SK-N-SH (cell line): ENCODE measurements around the gene PRKAR1A. TPM values are rescaled to one million over a fixed set of nuclear protein-coding genes. Genes with fewer than 3 reads are reported as not detected.

Source experiments
- CTCF ChIA-PET: fragments of 300-600, 350-600 bp; formaldehyde crosslinking; extraction: SDS; loops from one replicate; lab custom pipeline; 2021; lab: Yijun Ruan, JAX
- POLR2A ChIA-PET: fragments of 350-600 bp; sonication (Branson Sonifier 250); formaldehyde crosslinking; extraction: SDS; loops from one replicate; lab custom pipeline; 2020; ENCODE audit warnings: antibody characterized with exemption, inconsistent platforms; lab: Yijun Ruan, JAX
- DNase-seq: peaks from one replicate; pipeline ENCODE4 v3.0.0; 2012
- H2AFZ ChIP-seq: fragments of 200-600 bp; sonication (generic); 2 replicates; pipeline ENCODE4 v1.8.1; 2016; ENCODE audit warnings: antibody characterized with exemption, mild to moderate bottlenecking, low read depth
- H3F3A ChIP-seq: fragments of 200-600 bp; sonication (generic); replicated peaks from 2 replicates; pipeline ENCODE3; 2016; ENCODE audit warnings: antibody characterized with exemption, mild to moderate bottlenecking; ENCODE audit not compliant: insufficient read depth
- H3K27ac ChIP-seq, 2 experiments: fragments of 200-500 bp in 1 of 2; fragments of 200-600 bp in 1 of 2; sonication (Bioruptor generic) in 1 of 2; sonication (generic), shearing (Covaris generic) in 1 of 2; 2 replicates each; pipeline versions ENCODE4 v1.5.1 to v1.6.1; 2014 to 2016; ENCODE audit warnings: low read depth in 2 of 2, inconsistent platforms in 1 of 2, low read length in 1 of 2, mild to moderate bottlenecking in 1 of 2, mixed read lengths in 1 of 2
- H3K27me3 ChIP-seq: fragments of 200-600 bp; sonication (generic), shearing (Covaris generic); 2 replicates; pipeline ENCODE4 v1.6.1; 2016; ENCODE audit warnings: mixed run types; ENCODE audit not compliant: insufficient read depth
- H3K36me3 ChIP-seq, 2 experiments: fragments of 200-500 bp in 1 of 2; fragments of 200-600 bp in 1 of 2; sonication (Bioruptor generic) in 1 of 2; sonication (generic) in 1 of 2; replicated peaks in 1 of 2; 2 replicates each; pipeline versions ENCODE3 to v1.5.1; 2014 to 2016; ENCODE audit warnings: low read length in 1 of 2, mild to moderate bottlenecking in 1 of 2; ENCODE audit not compliant: insufficient read depth in 2 of 2, control insufficient read depth in 1 of 2
- H3K4me1 ChIP-seq, 2 experiments: fragments of 200-500 bp in 1 of 2; fragments of 200-600 bp in 1 of 2; sonication (Bioruptor generic) in 1 of 2; sonication (generic), shearing (Covaris generic) in 1 of 2; 2 replicates each; pipeline versions ENCODE4 v1.5.1 to v1.6.1; 2014 to 2016; ENCODE audit warnings: low read depth in 1 of 2, low read length in 1 of 2, mixed run types in 1 of 2; ENCODE audit not compliant: insufficient read depth in 2 of 2, control insufficient read depth in 1 of 2
- H3K4me2 ChIP-seq: fragments of 200-600 bp; sonication (generic), shearing (Covaris generic); 2 replicates; pipeline ENCODE4 v1.6.1; 2017; ENCODE audit warnings: mixed run types
- H3K4me3 ChIP-seq, 2 experiments: fragments of 200-500 bp in 1 of 2; fragments of 200-600 bp in 1 of 2; sonication (Bioruptor generic) in 1 of 2; sonication (generic), shearing (Covaris generic) in 1 of 2; 2 replicates each; pipeline versions ENCODE4 v1.5.1 to v1.8.1; 2014 to 2016; ENCODE audit warnings: low read depth in 2 of 2, inconsistent platforms in 1 of 2, low read length in 1 of 2, mild to moderate bottlenecking in 1 of 2, mixed read lengths in 1 of 2, moderate library complexity in 1 of 2
- H3K79me2 ChIP-seq: fragments of 200-600 bp; sonication (generic); 2 replicates; pipeline ENCODE4 v1.8.1; 2017; ENCODE audit warnings: mild to moderate bottlenecking; ENCODE audit not compliant: insufficient read depth
- H3K9ac ChIP-seq: fragments of 200-600 bp; sonication (generic); 2 replicates; pipeline ENCODE4 v1.6.1; 2017; ENCODE audit warnings: mixed run types
- H3K9me2 ChIP-seq: fragments of 200-600 bp; sonication (generic); 2 replicates; pipeline ENCODE4 v1.6.1; 2017; ENCODE audit warnings: mixed run types
- H3K9me3 ChIP-seq: fragments of 200-600 bp; sonication (generic); 2 replicates; pipeline ENCODE4 v1.6.1; 2017; ENCODE audit warnings: mixed run types, mild to moderate bottlenecking, moderate library complexity
- H4K20me1 ChIP-seq: fragments of 200-600 bp; sonication (generic); 2 replicates; pipeline ENCODE4 v1.6.1; 2017; ENCODE audit warnings: mild to moderate bottlenecking, mixed run types; ENCODE audit not compliant: insufficient read depth
- CHD2 ChIP-seq: fragments of 150-350 bp; IDR thresholded peaks from 2 replicates; pipeline ENCODE4 v1.6.1; 2018; ENCODE audit warnings: low read length; ENCODE audit not compliant: partially characterized antibody
- ELF1 ChIP-seq: IDR thresholded peaks from 2 replicates; pipeline ENCODE4 v1.4.0; 2012
- EP300 ChIP-seq, 2 experiments: IDR thresholded peaks; 2 replicates each; pipeline versions ENCODE4 v1.4.0 to v1.6.1; 2012; ENCODE audit warnings: borderline replicate concordance in 1 of 2, low read depth in 1 of 2, low read length in 1 of 2
- EZH2phosphoT487 ChIP-seq: fragments of 200-600 bp; sonication (generic); IDR thresholded peaks from 2 replicates; pipeline ENCODE4 v1.6.1; 2017; ENCODE audit warnings: low read depth, mixed run types, mild to moderate bottlenecking, antibody characterized with exemption, moderate library complexity, borderline replicate concordance
- FOSL2 ChIP-seq: IDR thresholded peaks from 2 replicates; pipeline ENCODE4 v1.4.0; 2012; ENCODE audit warnings: low read depth, mild to moderate bottlenecking, moderate library complexity, borderline replicate concordance
- FOXJ3 ChIP-seq: sonication (generic); formaldehyde crosslinking; IDR thresholded peaks from 2 replicates; pipeline ENCODE4 v1.5.1; 2020; ENCODE audit warnings: mild to moderate bottlenecking, missing genetic modification reagents
- FOXM1 ChIP-seq: IDR thresholded peaks from 2 replicates; pipeline ENCODE4 v1.4.0; 2012; ENCODE audit warnings: low read depth, mild to moderate bottlenecking
- GABPA ChIP-seq: IDR thresholded peaks from 2 replicates; pipeline ENCODE4 v1.4.0; 2012; ENCODE audit warnings: low read depth, mild to moderate bottlenecking
- GATA2 ChIP-seq: sonication (generic); formaldehyde crosslinking; IDR thresholded peaks from 2 replicates; pipeline ENCODE4 v1.5.0; 2020; ENCODE audit warnings: mild to moderate bottlenecking, missing genetic modification reagents
- IRF3 ChIP-seq: fragments of 150-350 bp; IDR thresholded peaks from 2 replicates; pipeline ENCODE4 v1.6.1; 2016; ENCODE audit warnings: mild to moderate bottlenecking, low read depth, low read length
- JUND ChIP-seq: IDR thresholded peaks from 2 replicates; pipeline ENCODE4 v1.4.0; 2012
- NFIC ChIP-seq: IDR thresholded peaks from 2 replicates; pipeline ENCODE4 v1.4.0; 2012; ENCODE audit warnings: borderline replicate concordance
- PBX3 ChIP-seq: IDR thresholded peaks from 2 replicates; pipeline ENCODE4; 2012
- POLR2AphosphoS5 ChIP-seq: IDR thresholded peaks from 2 replicates; pipeline ENCODE4 v1.6.1; 2012; ENCODE audit warnings: low read depth, low read length
- RFX5 ChIP-seq: IDR thresholded peaks from 2 replicates; pipeline ENCODE4 v1.6.1; 2012; ENCODE audit warnings: mild to moderate bottlenecking, improper control_type of control experiment, low read length
- RXRA ChIP-seq: IDR thresholded peaks from 2 replicates; pipeline ENCODE4 v1.4.0; 2012; ENCODE audit warnings: low read depth, mild to moderate bottlenecking, borderline replicate concordance
- SIN3A ChIP-seq: IDR thresholded peaks from 2 replicates; pipeline ENCODE4 v1.6.1; 2012; ENCODE audit warnings: low read depth, mild to moderate bottlenecking, low read length, moderate library complexity, borderline replicate concordance
- TCF12 ChIP-seq: IDR thresholded peaks from 2 replicates; pipeline ENCODE4 v1.4.0; 2012
- TEAD4 ChIP-seq: IDR thresholded peaks from 2 replicates; pipeline ENCODE4 v1.4.0; 2012; ENCODE audit warnings: mild to moderate bottlenecking, borderline replicate concordance; ENCODE audit not compliant: insufficient read depth
- USF2 ChIP-seq: fragments of 150-350 bp; IDR thresholded peaks from 2 replicates; pipeline ENCODE4 v1.6.1; 2017; ENCODE audit warnings: antibody characterized with exemption, low read length, low read depth, borderline replicate concordance
- YY1 ChIP-seq: IDR thresholded peaks from 2 replicates; pipeline ENCODE4 v1.4.0; 2012; ENCODE audit warnings: low read depth, mild to moderate bottlenecking
- WGBS: methylation state at CpG from one replicate; pipeline ENCODE4 v1.1.6; 2017; ENCODE audit warnings: low lambda C conversion rate; 5-methylcytosine and 5-hydroxymethylcytosine counted together
- polyA plus RNA-seq, 3 experiments: library from polyadenylated mRNA; depleted of rRNA; stranded (reverse); fragments of >200 nt; gene quantifications; 2 replicates each; pipeline ENCODE4 v1.2.3, GENCODE V29; 2012

PRKAR1A gene
- polyA plus RNA-seq, 1 of the 3 experiments (the other 2 are of a cell fraction), result 195 TPM

- CTCF ChIA-PET, result interaction anchor here (1.6 to 3.4 kb wide), 2 partner anchors 9 to 33 kb away, joined by 4 to 21 read pairs; no protein-coding TSS in a partner anchor
- 57% methylated on average over 5 of the region's 5 CpGs for WGBS
- no peak overlapping the region for H3K27ac ChIP-seq
- no peaks in the 10 kb centered on the region; the same call in 1 of the 2 replicates for H3K27me3 ChIP-seq
- no peaks in the 10 kb centered on the region for H3K36me3 ChIP-seq
- POLR2A ChIA-PET, result no interaction called here
- no peak overlapping the region for H3K9ac ChIP-seq
- no peaks in the 10 kb centered on the region for H3K9me2 ChIP-seq
- H3K4me2 ChIP-seq, result no peak overlapping the region
- no peaks in the 10 kb centered on the region for H4K20me1 ChIP-seq
- H2AFZ ChIP-seq, result no peak overlapping the region; the same call in 1 of the 2 replicates
- H3K4me3 ChIP-seq, result no peak overlapping the region
- no peak for DNase-seq
- H3K9me3 ChIP-seq, result no peaks in the 10 kb centered on the region
- H3K4me1 ChIP-seq, result peaks cover 0 to 6% of the 10 kb centered on the region in 2 experiments; a peak in 1 of 4 replicates
- TF ChIP-seq YY1 (no peak), POLR2AphosphoS5 (no peak), TCF12 (no peak), NFIC (no peak), EZH2phosphoT487 (no peak), GABPA (no peak), EP300 (IDR thresholded peaks at IDR 0.05; ENCODE audit: borderline replicate concordance in 1 of 2, low read depth in 1 of 2, low read length in 1 of 2) (no peak)
- no peaks in the 10 kb centered on the region for H3K79me2 ChIP-seq
- H3F3A ChIP-seq, result peaks cover 9% of the 10 kb centered on the region
Measured at GRCh38 chr17:68499587-68499986, 12.6 kb upstream of the PRKAR1A start.

- Histone ChIP-seq H3K79me2 (no peaks in the 10 kb centered on the region), H3K27ac (no peak overlapping the region), H3K9ac (no peak overlapping the region), H3F3A (peaks cover 3% of the 10 kb centered on the region), H3K4me1 (peaks cover 0 to 6% of the 10 kb centered on the region in 2 experiments; a peak in 1 of 4 replicates), H3K9me3 (no peaks in the 10 kb centered on the region), H3K9me2 (no peaks in the 10 kb centered on the region), H2AFZ (no peak overlapping the region), H3K36me3 (no peaks in the 10 kb centered on the region), H3K27me3 (no peaks in the 10 kb centered on the region; the same call in 1 of the 2 replicates), H3K4me2 (no peak overlapping the region), H4K20me1 (no peaks in the 10 kb centered on the region), H3K4me3 (no peak overlapping the region)
- WGBS, result 30% methylated on average over 3 of the region's 3 CpGs
- CTCF ChIA-PET, result interaction anchor here (0.7 to 1.8 kb wide), 3 partner anchors 10 to 35 kb away, joined by 3 to 4 read pairs (median 3); no protein-coding TSS in a partner anchor
- POLR2A ChIA-PET, result no interaction called here
- no peak for TF ChIP-seq USF2
- no peak for TF ChIP-seq EZH2phosphoT487
- no peak for TF ChIP-seq GABPA
- no peak for TF ChIP-seq TCF12
- TF ChIP-seq IRF3, result no peak
- no peak for TF ChIP-seq TEAD4
- no peak for TF ChIP-seq FOSL2
- TF ChIP-seq SIN3A, result no peak
- no peak for TF ChIP-seq POLR2AphosphoS5
- TF ChIP-seq GATA2, result no peak
- TF ChIP-seq ELF1, result no peak
- TF ChIP-seq CHD2, result no peak
- TF ChIP-seq PBX3, result no peak
- TF ChIP-seq JUND, result no peak
- TF ChIP-seq EP300 (IDR thresholded peaks at IDR 0.05; ENCODE audit: borderline replicate concordance in 1 of 2, low read depth in 1 of 2, low read length in 1 of 2), result no peak
- TF ChIP-seq RXRA, result no peak
- TF ChIP-seq FOXJ3 (CRISPR knock-in tag), result no peak
- no peak for TF ChIP-seq RFX5
- TF ChIP-seq FOXM1, result no peak
- DNase-seq, result no peak
Measured at GRCh38 chr17:68501074-68501473, 11.2 kb upstream of the PRKAR1A start.
